NCI-H1417 treated with DMSO at 0.1 percent for 48 hours (cell line): ENCODE results near the gene PDF.

Experiments used
- DNase-seq: peaks from one replicate; lab custom pipeline; 2025; lab: John Stamatoyannopoulos, UW

The PDF gene

GRCh38 chr16:69277413-69277812 lies 53.0 kb downstream of the PDF start:
- no peak for DNase-seq
